HCT116 (cell line): Measurements from ENCODE around the gene MFGE8. TPM values are rescaled to one million over a fixed set of nuclear protein-coding genes. Genes with fewer than 3 reads are reported as not detected.

Source experiments
- ATAC-seq: fragments of 200-7000 bp; cut with Tn5 transposase; 2 replicates; pipeline ENCODE4 v1.9.1; 2020; ENCODE audit warnings: mild to moderate bottlenecking, moderate library complexity
- BruUV-seq: library from RNA; stranded (reverse); fragments of 400-500 nt; replicated peaks from 2 replicates; lab custom pipeline; 2021; lab: Mats Ljungman, UMichigan
- CTCF ChIA-PET: fragments of 300-600 bp; sonication (Branson Sonifier 250); formaldehyde crosslinking; loops from one replicate; lab custom pipeline; 2021; ENCODE audit warnings: antibody characterized with exemption; lab: Charles Lee
- POLR2A ChIA-PET: fragments of 300-600, 350-600 bp; sonication (Branson Sonifier 250); formaldehyde crosslinking; loops from one replicate; lab custom pipeline; 2021; ENCODE audit warnings: antibody characterized with exemption; lab: Charles Lee
- RAD21 ChIA-PET, 2 experiments: fragments of 300-600 bp; sonication (Branson Sonifier 250); formaldehyde crosslinking; loops; one replicate each; lab custom pipeline; 2023; ENCODE audit warnings: low total read pairs in 2 of 2; ENCODE audit not compliant: uncharacterized antibody in 2 of 2, unreplicated experiment in 2 of 2, low non-redundant PET in 1 of 2; lab: Charles Lee
- DNase-seq: peaks from one replicate; pipeline ENCODE4 v3.0.0-alpha.2; 2010; ENCODE audit warnings: low read depth, low spot score
- H2AFZ ChIP-seq: fragments of 200-600 bp; shearing (Covaris generic), sonication (generic); 2 replicates; pipeline ENCODE4 v1.6.1; 2017; ENCODE audit warnings: low read depth, mixed run types, mixed read lengths, antibody characterized with exemption, low read length; ENCODE audit not compliant: poor library complexity, severe bottlenecking
- H3K27ac ChIP-seq: 2 replicates; pipeline ENCODE4 v1.5.1; 2012; ENCODE audit warnings: low read depth, low read length
- H3K27me3 ChIP-seq: fragments of 200-600 bp; sonication (generic); 2 replicates; pipeline ENCODE4 v1.6.1; 2016; ENCODE audit warnings: mixed run types, low read length, mixed read lengths; ENCODE audit not compliant: insufficient read depth
- H3K36me3 ChIP-seq, 2 experiments: fragments of 200-500 bp in 1 of 2; fragments of 200-600 bp in 1 of 2; sonication (Bioruptor generic) in 1 of 2; sonication (generic) in 1 of 2; 2 replicates each; pipeline versions ENCODE4 v1.5.1 to v1.6.1; 2014 to 2016; ENCODE audit warnings: low read length in 2 of 2, inconsistent platforms in 1 of 2, mixed read lengths in 1 of 2, mixed run types in 1 of 2; ENCODE audit not compliant: insufficient read depth in 2 of 2, control insufficient read depth in 1 of 2
- H3K4me1 ChIP-seq, 2 experiments: fragments of 200-600 bp in 1 of 2; sonication (generic) in 1 of 2; 2 replicates each; pipeline versions ENCODE4 v1.5.1 to v1.6.1; 2012 to 2017; ENCODE audit warnings: low read length in 2 of 2, inconsistent platforms in 1 of 2, mild to moderate bottlenecking in 1 of 2, mixed read lengths in 1 of 2, mixed run types in 1 of 2, moderate library complexity in 1 of 2; ENCODE audit not compliant: insufficient read depth in 2 of 2, control insufficient read depth in 1 of 2
- H3K4me2 ChIP-seq: fragments of 200-600 bp; sonication (generic); 2 replicates; pipeline ENCODE4 v1.6.1; 2017; ENCODE audit warnings: mixed run types, low read length, mixed read lengths
- H3K4me3 ChIP-seq, 2 experiments: fragments of 200-600 bp in 1 of 2; sonication (generic) in 1 of 2; replicated peaks in 1 of 2; 2 replicates each; pipeline ENCODE4 v1.5.1; 2011 to 2016; ENCODE audit warnings: low read length in 2 of 2, control low read depth in 1 of 2, low read depth in 1 of 2, mild to moderate bottlenecking in 1 of 2, mixed read lengths in 1 of 2, mixed run types in 1 of 2
- H3K79me2 ChIP-seq: fragments of 200-600 bp; sonication (generic); 2 replicates; pipeline ENCODE4 v1.6.1; 2017; ENCODE audit warnings: mild to moderate bottlenecking, mixed run types, low read length, moderate library complexity, mixed read lengths; ENCODE audit not compliant: insufficient read depth
- H3K9ac ChIP-seq: fragments of 200-600 bp; sonication (generic); 2 replicates; pipeline ENCODE4 v1.6.1; 2016; ENCODE audit warnings: low read length, mixed read lengths
- H3K9me2 ChIP-seq: fragments of 200-600 bp; sonication (generic), shearing (Covaris generic); 2 replicates; pipeline ENCODE4 v1.6.1; 2017; ENCODE audit warnings: mixed run types, mild to moderate bottlenecking, moderate library complexity; ENCODE audit not compliant: insufficient read depth
- H3K9me3 ChIP-seq, 2 experiments: fragments of 200-500 bp in 1 of 2; fragments of 200-600 bp in 1 of 2; sonication (Bioruptor generic) in 1 of 2; sonication (generic) in 1 of 2; 2 replicates each; pipeline ENCODE4 v1.6.1; 2014 to 2017; ENCODE audit warnings: low read length in 2 of 2, mixed read lengths in 2 of 2, inconsistent platforms in 1 of 2, low read depth in 1 of 2, mild to moderate bottlenecking in 1 of 2, mixed run types in 1 of 2, moderate library complexity in 1 of 2; ENCODE audit not compliant: control insufficient read depth in 1 of 2, insufficient read depth in 1 of 2
- H4K20me1 ChIP-seq: fragments of 200-600 bp; sonication (generic), shearing (Covaris generic); 2 replicates; pipeline ENCODE4 v1.6.1; 2017; ENCODE audit warnings: mixed run types, mild to moderate bottlenecking, moderate library complexity; ENCODE audit not compliant: insufficient read depth
- ATF3 ChIP-seq: IDR thresholded peaks from 2 replicates; pipeline ENCODE4 v1.6.1; 2012
- CBX3 ChIP-seq: IDR thresholded peaks from 2 replicates; pipeline ENCODE4 v1.6.1; 2012; ENCODE audit warnings: low read depth
- CEBPB ChIP-seq: IDR thresholded peaks from 2 replicates; pipeline ENCODE4 v1.6.1; 2012; ENCODE audit warnings: low read depth
- ELF1 ChIP-seq: IDR thresholded peaks from 2 replicates; pipeline ENCODE4 v1.6.1; 2012; ENCODE audit warnings: low read depth, borderline replicate concordance
- EZH2phosphoT487 ChIP-seq: fragments of 200-600 bp; IDR thresholded peaks from 2 replicates; pipeline ENCODE4 v1.6.1; 2018; ENCODE audit warnings: antibody characterized with exemption, borderline replicate concordance
- JUND ChIP-seq: IDR thresholded peaks from 2 replicates; pipeline ENCODE4 v1.6.1; 2012
- RAD21 ChIP-seq: IDR thresholded peaks from 2 replicates; pipeline ENCODE4 v1.6.1; 2012; ENCODE audit warnings: low read depth, mild to moderate bottlenecking
- REST ChIP-seq: IDR thresholded peaks from 2 replicates; pipeline ENCODE4 v1.6.1; 2012; ENCODE audit warnings: low read depth
- SRF ChIP-seq: IDR thresholded peaks from 2 replicates; pipeline ENCODE4 v1.6.1; 2012; ENCODE audit warnings: low read depth
- TCF7L2 ChIP-seq: IDR thresholded peaks from 2 replicates; pipeline ENCODE4 v1.7.0; 2011; ENCODE audit warnings: borderline replicate concordance, inconsistent platforms; ENCODE audit not compliant: insufficient read depth, insufficient read length; ENCODE audit errors: extremely low read depth
- YY1 ChIP-seq: IDR thresholded peaks from 2 replicates; pipeline ENCODE4 v1.6.1; 2011; ENCODE audit warnings: low read length, low read depth, moderate library complexity, mild to moderate bottlenecking; ENCODE audit not compliant: insufficient replicate concordance; ENCODE audit errors: extremely low read depth
- intact Hi-C: fragments of 100-400 bp; cut with micrococcal nuclease; formaldehyde crosslinking; loops from 2 replicates; pipeline ENCODE4 v1.10.0; 2022
- total RNA-seq: library from RNA; stranded (reverse); gene quantifications from one replicate; pipeline ENCODE4 v1.2.1, GENCODE V29; 2021; ENCODE audit not compliant: unreplicated experiment

Gene MFGE8
- total RNA-seq, 1 experiment from 2014 or later: 70.7 TPM

GRCh38 chr15:88907111-88907510, 6.1 kb downstream of the MFGE8 start:
- Histone ChIP-seq H3K27me3 (no peaks in the 10 kb centered on the region), H2AFZ (no peak overlapping the region), H3K9me2 (no peaks in the 10 kb centered on the region), H3K4me1 (peaks cover 15 to 36% of the 10 kb centered on the region in 2 experiments), H3K4me2 (no peak overlapping the region), H3K9ac (no peak overlapping the region), H4K20me1 (no peaks in the 10 kb centered on the region), H3K4me3 (no peak overlapping the region), H3K27ac (no peak overlapping the region), H3K36me3 (0 out of 4 replicates have a peak, but pooled peaks cover 0 to 2% of the 10 kb centered on the region in 2 experiments), H3K79me2 (0 out of 2 replicates have a peak, but pooled peaks cover under 1% of the 10 kb centered on the region), H3K9me3 (no peaks in the 10 kb centered on the region)
- CTCF ChIA-PET: no interaction called here
- no TSS peak for BruUV-seq
- POLR2A ChIA-PET: no interaction called here
- intact Hi-C loops: no loop called here
- DNase-seq (no peak), ATAC-seq (no peak)
- RAD21 ChIA-PET: no interaction called here
- TF ChIP-seq CEBPB: no peak

GRCh38 chr15:88906551-88906950, 6.6 kb downstream of the MFGE8 start:
- Histone ChIP-seq H4K20me1 (no peaks in the 10 kb centered on the region), H3K9me2 (no peaks in the 10 kb centered on the region), H2AFZ (no peak overlapping the region), H3K9me3 (no peaks in the 10 kb centered on the region)
- CTCF ChIA-PET: interaction anchor here (2.3 to 3.2 kb wide), 2 partner anchors 97 to 111 kb away, joined by 37 to 38 read pairs; no protein-coding TSS in a partner anchor
- intact Hi-C loops: no loop called here
- no peak for TF ChIP-seq REST
- no peak for TF ChIP-seq SRF
- no peak for TF ChIP-seq RAD21
- TF ChIP-seq YY1: no peak
- TF ChIP-seq TCF7L2: no peak
- TF ChIP-seq ELF1: no peak
- TF ChIP-seq CBX3: no peak
- no peak for TF ChIP-seq EZH2phosphoT487
- no peak for TF ChIP-seq ATF3
- no peak for TF ChIP-seq JUND
- TF ChIP-seq, all 23 proteins: peak for 0
- Histone ChIP-seq H3K9ac (no peak overlapping the region), H3K27me3 (no peaks in the 10 kb centered on the region), H3K4me2 (no peak overlapping the region), H3K36me3 (0 out of 4 replicates have a peak, but pooled peaks cover 0 to 2% of the 10 kb centered on the region in 2 experiments), H3K4me3 (no peak overlapping the region), H3K27ac (no peak overlapping the region), H3K79me2 (no peaks in the 10 kb centered on the region), H3K4me1 (peaks cover 15 to 30% of the 10 kb centered on the region in 2 experiments)
- DNase-seq (no peak), ATAC-seq (no peak)
- ChIA-PET RAD21 (no interaction called here), POLR2A (no interaction called here)
- BruUV-seq: no TSS peak
